HEK293T (cell line): ENCODE results near the gene CEP63.

ENCODE experiments used
- FOXA1 ChIP-seq: fragments of 450-650 bp; IDR thresholded peaks from 2 replicates; pipeline ENCODE4 v1.6.1; 2016; ENCODE audit warnings: mild to moderate bottlenecking
- FOXK2 ChIP-seq: fragments of 450-650 bp; IDR thresholded peaks from 2 replicates; pipeline ENCODE4 v1.6.1; 2016; ENCODE audit warnings: mild to moderate bottlenecking
- FOXM1 ChIP-seq: fragments of 450-650 bp; IDR thresholded peaks from 2 replicates; pipeline ENCODE4 v1.6.1; 2017; ENCODE audit warnings: mild to moderate bottlenecking, borderline replicate concordance
- SP1 ChIP-seq: fragments of 450-650 bp; IDR thresholded peaks from 2 replicates; pipeline ENCODE4 v1.6.1; 2017
- TF ChIP-seq, protein P1 (sequence below): fragments of 450-650 bp; IDR thresholded peaks from 2 replicates; pipeline ENCODE4 v1.6.1; 2016

DNA sequence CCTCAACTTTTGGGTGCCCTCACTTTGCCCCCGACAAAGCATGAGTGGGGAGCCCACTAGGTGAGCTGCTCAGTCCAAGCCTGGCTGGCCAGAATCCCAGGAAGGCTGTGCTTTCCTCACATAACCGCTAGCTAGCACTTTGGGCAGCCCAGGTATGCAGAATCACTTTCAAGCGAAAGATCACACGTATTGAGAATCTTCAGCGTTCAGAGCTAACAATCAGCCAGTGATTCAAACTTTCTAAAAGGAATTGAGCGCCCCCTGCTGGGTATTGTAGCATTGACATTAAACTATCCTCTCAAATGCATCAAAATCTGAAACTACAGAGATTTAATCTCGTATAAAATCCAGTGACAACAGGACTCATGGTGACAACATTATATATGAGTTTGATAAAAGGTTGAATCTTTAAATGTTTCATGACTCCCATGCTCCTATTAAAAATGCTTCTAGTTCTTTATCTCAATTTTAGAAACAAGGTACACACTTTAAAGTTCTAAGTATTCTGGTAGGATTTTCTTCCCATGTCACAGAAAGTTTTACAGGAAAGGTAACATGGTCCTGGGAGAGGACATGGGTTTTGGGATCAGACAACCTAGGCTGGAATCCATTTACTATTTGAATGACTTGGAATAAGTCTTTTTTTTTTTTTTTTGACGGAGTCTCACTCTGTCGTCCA is 11.8 kb upstream of the CEP63 start:
- no peak for TF ChIP-seq SP1
- TF ChIP-seq FOXM1, result no peak
- TF ChIP-seq, protein P1, sequence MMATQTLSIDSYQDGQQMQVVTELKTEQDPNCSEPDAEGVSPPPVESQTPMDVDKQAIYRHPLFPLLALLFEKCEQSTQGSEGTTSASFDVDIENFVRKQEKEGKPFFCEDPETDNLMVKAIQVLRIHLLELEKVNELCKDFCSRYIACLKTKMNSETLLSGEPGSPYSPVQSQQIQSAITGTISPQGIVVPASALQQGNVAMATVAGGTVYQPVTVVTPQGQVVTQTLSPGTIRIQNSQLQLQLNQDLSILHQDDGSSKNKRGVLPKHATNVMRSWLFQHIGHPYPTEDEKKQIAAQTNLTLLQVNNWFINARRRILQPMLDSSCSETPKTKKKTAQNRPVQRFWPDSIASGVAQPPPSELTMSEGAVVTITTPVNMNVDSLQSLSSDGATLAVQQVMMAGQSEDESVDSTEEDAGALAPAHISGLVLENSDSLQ, result no peak
- TF ChIP-seq FOXK2, result no peak
- no peak for TF ChIP-seq FOXA1
